ENCODE measurements around the gene EPHA5.

The EPHA5 gene

GRCh38 chr4:65508168-65508567 is 162.1 kb downstream of the EPHA5 start:
- no peak for ATAC-seq
- TF ChIP-seq CSRNP3 (CRISPR knock-in tag; IDR thresholded peaks at IDR 0.05), result no peak
- TF ChIP-seq GLIS3 (CRISPR knock-in tag; IDR thresholded peaks at IDR 0.05), result no peak
- no peak for TF ChIP-seq TSHZ2 (CRISPR knock-in tag; IDR thresholded peaks at IDR 0.05)
- no peak for TF ChIP-seq OSR1 (CRISPR knock-in tag; IDR thresholded peaks at IDR 0.05)
- TF ChIP-seq SNAI2 (CRISPR knock-in tag; IDR thresholded peaks at IDR 0.05), result no peak
- no peak for TF ChIP-seq ARNTL (CRISPR knock-in tag; IDR thresholded peaks at IDR 0.05; ENCODE audit: borderline replicate concordance, low read depth)

- no peak for ATAC-seq
- no peak for TF ChIP-seq ZC3H10 (CRISPR knock-in tag; IDR thresholded peaks at IDR 0.05)
- no peak for TF ChIP-seq TCF4 (CRISPR knock-in tag; IDR thresholded peaks at IDR 0.05; ENCODE audit: borderline replicate concordance)
- no peak for TF ChIP-seq RARB (CRISPR knock-in tag; IDR thresholded peaks at IDR 0.05)
- TF ChIP-seq ZNF565 (CRISPR knock-in tag; conservative IDR thresholded peaks at IDR 0.05; ENCODE audit: low read depth), result no peak
- no peak for TF ChIP-seq ZNF70 (CRISPR knock-in tag; IDR thresholded peaks at IDR 0.05)
- no peak for TF ChIP-seq PATZ1 (CRISPR knock-in tag; IDR thresholded peaks at IDR 0.05; ENCODE audit: borderline replicate concordance)
- TF ChIP-seq ZFP3 (CRISPR knock-in tag; IDR thresholded peaks at IDR 0.05), result no peak
- no peak for TF ChIP-seq PPARA (CRISPR knock-in tag; IDR thresholded peaks at IDR 0.05; ENCODE audit: borderline replicate concordance)
- TF ChIP-seq ZFP30 (CRISPR knock-in tag; IDR thresholded peaks at IDR 0.05), result no peak
- no peak for TF ChIP-seq CREB5 (CRISPR knock-in tag; IDR thresholded peaks at IDR 0.05; ENCODE audit: low read depth)
- no peak for TF ChIP-seq ARNTL (CRISPR knock-in tag; IDR thresholded peaks at IDR 0.05; ENCODE audit: borderline replicate concordance, low read depth)
- TF ChIP-seq SNAI2 (CRISPR knock-in tag; IDR thresholded peaks at IDR 0.05), result no peak
- no peak for TF ChIP-seq ESRRG (CRISPR knock-in tag; IDR thresholded peaks at IDR 0.05)
- no peak for TF ChIP-seq ZNF8 (CRISPR knock-in tag; IDR thresholded peaks at IDR 0.05)
- no peak for TF ChIP-seq GLIS3 (CRISPR knock-in tag; IDR thresholded peaks at IDR 0.05)
- TF ChIP-seq CSDC2 (CRISPR knock-in tag; IDR thresholded peaks at IDR 0.05), result no peak
- TF ChIP-seq POU6F1 (CRISPR knock-in tag; IDR thresholded peaks at IDR 0.05; ENCODE audit: borderline replicate concordance, low read depth), result no peak
- TF ChIP-seq ISL1 (CRISPR knock-in tag; IDR thresholded peaks at IDR 0.05), result no peak
Measured at GRCh38 chr4:65502131-65502701, 168.1 kb downstream of the EPHA5 start.

GRCh38 chr4:65498606-65499005 is 171.7 kb downstream of the EPHA5 start:
- TF ChIP-seq ZC3H10 (CRISPR knock-in tag; IDR thresholded peaks at IDR 0.05), result no peak
- TF ChIP-seq ESRRG (CRISPR knock-in tag; IDR thresholded peaks at IDR 0.05), result no peak
- no peak for TF ChIP-seq POU6F1 (CRISPR knock-in tag; IDR thresholded peaks at IDR 0.05; ENCODE audit: borderline replicate concordance, low read depth)
- no peak for TF ChIP-seq PPARA (CRISPR knock-in tag; IDR thresholded peaks at IDR 0.05; ENCODE audit: borderline replicate concordance)
- TF ChIP-seq ARNTL (CRISPR knock-in tag; IDR thresholded peaks at IDR 0.05; ENCODE audit: borderline replicate concordance, low read depth), result no peak
- no peak for TF ChIP-seq CSRNP3 (CRISPR knock-in tag; IDR thresholded peaks at IDR 0.05)
- no peak for TF ChIP-seq ISL1 (CRISPR knock-in tag; IDR thresholded peaks at IDR 0.05)
- no peak for TF ChIP-seq OSR1 (CRISPR knock-in tag; IDR thresholded peaks at IDR 0.05)
- TF ChIP-seq TOX (CRISPR knock-in tag; IDR thresholded peaks at IDR 0.05; ENCODE audit: borderline replicate concordance), result no peak
- no peak for TF ChIP-seq RARB (CRISPR knock-in tag; IDR thresholded peaks at IDR 0.05)
- TF ChIP-seq PATZ1 (CRISPR knock-in tag; IDR thresholded peaks at IDR 0.05; ENCODE audit: borderline replicate concordance), result no peak
- TF ChIP-seq BACH2 (CRISPR knock-in tag; IDR thresholded peaks at IDR 0.05; ENCODE audit: borderline replicate concordance), result no peak
- TF ChIP-seq ZFP30 (CRISPR knock-in tag; IDR thresholded peaks at IDR 0.05), result no peak
- no peak for ATAC-seq

Data from SK-N-SH treated with all-trans-retinoic acid at 6 μM for 48 hours (cell line).